G401 (cell line): Measurements from ENCODE around the gene RTTN. TPM values are rescaled to one million over a fixed set of nuclear protein-coding genes. Genes with fewer than 3 reads are reported as not detected.
"Not testable (repeated sequence)": the region's sequence is repeated elsewhere in the genome, so short reads cannot be mapped to it uniquely, and the experiment has no call there.

Experiments
- DNase-seq: peaks from one replicate; pipeline ENCODE4 v3.0.0-alpha.2; 2015; ENCODE audit warnings: low spot score
- in situ Hi-C: cut with HindIII; loops from 2 replicates; pipeline ENCODE4 v1.10.0; 2016; ENCODE audit warnings: low sequenced_read_pairs, mixed read lengths
- total RNA-seq: library from RNA; depleted of rRNA; stranded (reverse); fragments of >200 nt; shearing (Covaris generic); gene quantifications from 2 replicates; pipeline ENCODE4 v1.2.3, GENCODE V29; 2014

Gene RTTN
- total RNA-seq, 1 experiment from 2014 or later = 24.7 TPM

DNA sequence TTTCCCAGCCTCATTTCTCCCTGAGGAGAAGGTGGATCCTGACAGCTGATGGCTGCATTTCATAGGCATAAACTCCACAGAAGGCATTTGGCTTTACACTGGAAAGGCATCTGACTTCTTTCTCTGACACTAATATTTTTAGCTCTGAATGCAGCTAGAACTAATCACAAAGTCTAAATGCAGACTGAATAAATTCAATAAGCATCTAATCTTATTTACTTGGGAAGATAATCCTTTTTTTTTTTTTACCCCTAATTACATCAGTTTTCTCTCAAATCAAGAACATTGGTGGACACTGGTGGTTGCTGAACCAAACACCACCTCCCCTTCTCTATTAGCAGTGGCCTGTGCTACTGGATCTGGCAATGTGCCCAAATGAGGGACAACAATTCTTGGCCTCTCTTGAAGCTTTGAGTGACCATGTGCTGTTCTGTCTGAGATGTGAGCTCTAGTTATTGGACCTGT, 206.9 kb downstream of the RTTN start:
- DNase-seq = peak; percentile 49
- in situ Hi-C loops = no loop called here

- no peak for DNase-seq
- in situ Hi-C loops = no loop called here
Observed at GRCh38 chr18:69996951-69997798, 208.3 kb downstream of the RTTN start.

- DNase-seq = no peak
- in situ Hi-C loops = no loop called here
Observed at GRCh38 chr18:69996417-69996816, 209.1 kb downstream of the RTTN start.

DNA sequence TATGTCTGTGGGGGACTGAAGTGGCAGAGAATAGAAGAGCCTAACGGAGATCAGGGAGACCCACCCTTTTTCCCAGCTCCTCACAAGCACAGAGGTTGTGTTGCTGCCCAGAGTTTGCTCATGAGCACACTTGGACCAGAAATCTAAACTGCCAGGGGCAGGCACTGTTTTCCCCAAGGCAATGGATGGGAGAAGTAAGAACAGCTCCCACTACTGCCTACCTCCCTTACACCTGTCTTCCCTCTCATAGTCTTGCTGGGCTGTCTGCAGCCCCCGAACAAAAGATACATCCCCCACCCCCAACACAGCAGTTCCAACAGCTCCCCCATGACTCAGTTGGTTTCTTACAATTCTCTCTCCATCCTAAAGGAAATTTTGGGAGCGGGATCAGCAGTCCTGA, 209.7 kb downstream of the RTTN start:
- DNase-seq = no peak
- in situ Hi-C loops = no loop called here

- in situ Hi-C loops = no loop called here
- DNase-seq = no peak
Observed at GRCh38 chr18:69992776-69993175, 212.7 kb downstream of the RTTN start.

DNA sequence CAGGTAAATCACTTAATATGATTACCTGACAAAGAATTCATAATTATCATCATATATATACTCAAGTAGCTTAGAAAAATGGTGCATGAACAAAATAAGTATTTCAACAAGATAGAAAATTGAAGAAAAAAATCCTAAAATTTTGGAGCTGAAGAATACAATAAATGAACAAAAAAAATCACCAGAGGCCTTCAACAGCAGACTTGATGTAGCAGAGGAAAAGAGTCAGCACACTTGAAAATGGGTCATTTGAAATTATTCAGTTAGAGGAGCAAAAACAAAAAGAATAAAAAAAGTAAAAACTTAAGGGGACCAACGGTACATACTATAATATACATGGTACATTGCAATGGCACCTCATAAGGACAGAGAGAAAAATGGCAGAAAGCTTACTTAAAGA, 217.6 kb downstream of the RTTN start:
- in situ Hi-C loops = no loop called here
- DNase-seq = no peak

- in situ Hi-C loops = no loop called here
Observed at GRCh38 chr18:69985239-69985638, 220.2 kb downstream of the RTTN start.

GRCh38 chr18:69982417-69982816, 223.1 kb downstream of the RTTN start:
- in situ Hi-C loops = no loop called here
- DNase-seq = no peak

More at GRCh38 chr18:69985239-69985638, 220.2 kb downstream of the RTTN start:
- DNase-seq = no peak

- in situ Hi-C loops = no loop called here
- no peak for DNase-seq
Observed at GRCh38 chr18:69981948-69982347, 223.5 kb downstream of the RTTN start.

DNA sequence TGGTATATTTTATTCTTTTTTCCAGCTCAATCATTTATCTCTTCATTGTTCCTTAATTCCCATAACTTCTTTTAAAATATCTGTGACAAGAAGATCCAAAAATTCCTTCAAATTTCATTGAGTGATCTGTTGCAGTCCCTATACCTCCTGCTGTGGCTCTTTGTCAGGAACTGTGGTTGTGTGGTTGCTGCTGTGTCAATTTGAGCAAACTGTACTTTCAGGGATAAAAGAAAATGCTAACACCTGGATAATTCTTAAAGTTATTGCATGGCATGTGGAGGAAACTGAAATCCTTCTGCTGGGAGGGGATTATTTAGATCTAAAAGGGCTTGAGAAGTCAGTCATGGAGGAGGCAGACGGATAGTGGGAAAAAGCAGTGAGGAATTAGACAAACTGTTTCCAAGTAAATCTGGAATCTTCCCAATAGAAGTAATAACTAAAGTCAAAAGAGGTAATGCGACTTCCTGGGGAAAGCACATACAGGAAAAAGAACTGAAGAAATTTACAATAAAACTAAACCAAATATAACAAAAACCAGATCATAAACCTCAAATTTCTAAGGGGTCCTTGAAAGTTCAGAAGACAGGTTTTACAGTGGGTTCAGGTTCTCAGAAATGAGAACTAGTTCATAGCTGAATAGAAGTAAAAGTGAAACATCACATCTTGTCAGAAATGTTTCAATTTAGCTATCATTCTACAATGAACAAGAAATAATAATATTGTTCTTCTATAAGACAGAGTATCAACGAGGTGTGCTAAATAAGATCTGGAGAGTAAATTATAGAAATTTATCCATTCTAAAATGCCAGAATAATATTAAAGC, 224.3 kb downstream of the RTTN start:
- in situ Hi-C loops = no loop called here
- no peak for DNase-seq

- DNase-seq = no peak
- in situ Hi-C loops = no loop called here
Observed at GRCh38 chr18:69980509-69980908, 225.0 kb downstream of the RTTN start.

- DNase-seq = no peak
- in situ Hi-C loops = no loop called here
Observed at GRCh38 chr18:69978732-69979715, 226.5 kb downstream of the RTTN start.

GRCh38 chr18:69975294-69975693, 230.2 kb downstream of the RTTN start:
- DNase-seq, in situ Hi-C loops: not testable (repeated sequence)

DNA sequence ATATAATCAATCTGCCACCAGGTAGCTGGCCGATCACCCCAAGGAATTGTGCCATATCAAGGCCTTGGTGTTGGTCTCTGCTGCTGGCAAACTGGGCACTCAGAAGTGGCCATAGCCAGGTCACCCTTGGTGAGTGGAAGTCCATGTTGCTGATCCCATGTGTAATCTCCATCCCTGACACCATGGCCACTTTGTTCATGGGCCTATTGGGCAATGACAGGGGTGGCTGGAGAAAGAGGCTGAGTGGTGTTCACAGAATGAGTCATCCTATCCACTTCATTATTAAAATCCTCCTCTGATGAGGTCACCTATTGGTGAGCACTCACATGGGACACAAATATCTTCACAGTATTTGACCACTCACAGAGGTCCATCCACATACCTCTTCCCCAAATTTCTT, 231.1 kb downstream of the RTTN start:
- in situ Hi-C loops = no loop called here
- no peak for DNase-seq

DNA sequence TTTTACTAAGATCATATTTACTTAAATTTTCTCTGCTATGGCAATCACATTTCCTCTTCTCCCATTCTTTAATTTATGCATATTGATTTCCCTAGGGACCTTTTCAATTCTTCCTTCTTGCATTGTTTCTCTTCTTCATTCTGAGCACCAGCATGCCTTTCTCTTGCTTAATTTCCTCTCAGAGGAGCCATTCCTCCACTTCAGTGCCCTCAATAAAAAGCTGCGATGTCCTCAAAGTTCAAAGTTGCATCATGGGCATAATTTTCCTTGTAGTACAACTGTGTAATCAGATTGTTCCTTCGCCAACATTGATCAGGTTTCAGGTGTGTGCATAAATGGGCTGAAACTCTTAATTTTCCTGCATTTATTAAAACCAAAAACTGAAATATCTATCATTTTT, 236.0 kb downstream of the RTTN start:
- in situ Hi-C loops = no loop called here
- DNase-seq = no peak

DNA sequence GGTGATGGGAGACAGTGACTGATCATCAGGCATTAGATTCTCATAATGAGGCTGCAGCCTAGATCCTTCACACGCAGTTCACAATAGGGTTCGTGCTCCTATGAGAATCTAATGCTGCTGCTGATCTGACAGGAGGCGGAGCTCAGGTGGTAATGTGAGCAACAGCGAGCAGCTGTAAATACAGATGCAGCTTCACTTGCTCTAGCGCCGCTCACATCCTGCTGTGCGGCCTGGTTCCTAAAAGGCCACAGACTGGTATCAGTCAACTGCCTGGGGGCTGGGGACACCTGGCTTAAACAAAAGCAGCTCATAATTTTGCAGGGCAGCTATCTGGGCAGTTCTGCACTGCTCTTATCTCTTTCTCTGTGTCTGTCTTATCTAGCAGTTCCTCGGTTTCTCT, 237.4 kb downstream of the RTTN start:
- in situ Hi-C loops = no loop called here
- DNase-seq = no peak

DNA sequence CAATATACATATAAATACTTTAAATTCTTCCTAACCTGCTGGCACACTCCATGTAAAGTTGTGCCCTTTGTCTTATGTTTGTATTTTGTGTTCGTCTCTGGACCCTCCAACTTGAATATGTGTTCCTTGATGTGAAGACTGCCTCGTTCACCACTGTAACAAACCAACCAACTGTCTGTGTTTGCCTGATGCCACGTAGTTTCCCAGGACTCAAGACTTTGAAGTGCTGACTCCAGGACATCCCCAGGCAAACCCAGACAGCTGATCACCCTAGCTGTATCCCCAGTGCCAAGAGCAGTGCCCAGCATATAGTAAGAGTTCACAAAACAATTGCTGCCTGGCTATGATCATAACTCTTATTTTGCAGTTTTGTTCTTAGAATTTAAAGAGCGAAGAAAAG, 242.3 kb downstream of the RTTN start:
- no peak for DNase-seq
- in situ Hi-C loops = no loop called here

- in situ Hi-C loops = no loop called here
- DNase-seq = no peak
Observed at GRCh38 chr18:69961718-69962117, 243.8 kb downstream of the RTTN start.

- DNase-seq = no peak
- in situ Hi-C loops = no loop called here
Observed at GRCh38 chr18:69958422-69958821, 247.1 kb downstream of the RTTN start.
